SIG-M5 treated with dmso at 0.1 percent for 504 hours (cell line): ENCODE measurements around the gene ARSD.
A peak's percentile ranks its signal among the peaks of the same experiment; 100 is the strongest.
"Not testable (repeated sequence)": the region's sequence is repeated elsewhere in the genome, so short reads cannot be mapped to it uniquely, and the experiment has no call there.

Experiments
- DNase-seq: peaks from one replicate; lab custom pipeline; 2025; ENCODE audit not compliant: unreplicated experiment; lab: John Stamatoyannopoulos, UW

The ARSD gene, protein sequence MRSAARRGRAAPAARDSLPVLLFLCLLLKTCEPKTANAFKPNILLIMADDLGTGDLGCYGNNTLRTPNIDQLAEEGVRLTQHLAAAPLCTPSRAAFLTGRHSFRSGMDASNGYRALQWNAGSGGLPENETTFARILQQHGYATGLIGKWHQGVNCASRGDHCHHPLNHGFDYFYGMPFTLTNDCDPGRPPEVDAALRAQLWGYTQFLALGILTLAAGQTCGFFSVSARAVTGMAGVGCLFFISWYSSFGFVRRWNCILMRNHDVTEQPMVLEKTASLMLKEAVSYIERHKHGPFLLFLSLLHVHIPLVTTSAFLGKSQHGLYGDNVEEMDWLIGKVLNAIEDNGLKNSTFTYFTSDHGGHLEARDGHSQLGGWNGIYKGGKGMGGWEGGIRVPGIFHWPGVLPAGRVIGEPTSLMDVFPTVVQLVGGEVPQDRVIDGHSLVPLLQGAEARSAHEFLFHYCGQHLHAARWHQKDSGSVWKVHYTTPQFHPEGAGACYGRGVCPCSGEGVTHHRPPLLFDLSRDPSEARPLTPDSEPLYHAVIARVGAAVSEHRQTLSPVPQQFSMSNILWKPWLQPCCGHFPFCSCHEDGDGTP

DNA sequence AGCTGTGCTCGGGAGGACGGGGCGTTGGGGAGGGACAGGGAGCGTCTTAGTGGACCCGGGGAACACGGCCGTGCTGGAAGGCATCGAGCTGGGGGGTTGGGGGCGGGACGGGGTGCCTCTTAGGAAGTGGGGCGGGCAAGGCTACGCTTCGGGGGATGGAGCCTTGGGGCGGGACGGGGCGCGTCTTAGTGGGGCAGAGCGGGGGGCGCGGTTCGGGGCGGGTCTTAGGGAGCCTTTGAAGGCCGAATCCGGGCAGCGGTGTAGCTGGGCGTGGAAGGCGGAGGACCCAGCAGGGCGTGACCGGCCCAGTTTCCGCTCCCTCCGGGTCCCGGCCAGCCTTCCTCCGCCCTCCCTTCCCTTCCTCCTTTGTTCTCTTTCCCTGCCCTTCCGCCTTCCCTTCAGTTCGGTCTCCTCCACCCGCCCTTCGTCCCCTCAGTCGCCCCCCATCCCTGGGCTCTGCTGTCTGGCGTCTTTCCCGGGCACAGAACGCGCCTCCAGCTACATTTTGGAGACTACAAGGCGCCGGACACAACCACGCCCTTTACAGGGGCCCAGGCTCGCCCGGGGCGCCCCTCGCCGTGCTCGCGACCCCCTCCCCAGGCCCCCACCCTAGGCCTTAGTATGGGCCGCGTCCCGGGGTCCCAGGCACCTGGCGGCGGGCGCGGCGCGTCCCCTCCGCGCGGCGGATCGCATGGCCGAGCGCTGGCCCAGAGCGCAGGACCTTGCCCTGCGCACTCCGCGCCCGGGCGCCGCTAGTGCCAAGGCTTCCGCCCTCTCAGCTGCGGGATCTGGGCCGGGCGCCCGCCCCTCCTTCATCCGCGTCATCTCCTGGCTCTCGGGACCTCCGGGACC is at the start of gene ARSD:
ARSD (minus strand) TSS at position 757 of the 852 bp plus-strand sequence; CDS start at position 693, 64 bp downstream.
- DNase-seq: peak; percentile 62

DNA sequence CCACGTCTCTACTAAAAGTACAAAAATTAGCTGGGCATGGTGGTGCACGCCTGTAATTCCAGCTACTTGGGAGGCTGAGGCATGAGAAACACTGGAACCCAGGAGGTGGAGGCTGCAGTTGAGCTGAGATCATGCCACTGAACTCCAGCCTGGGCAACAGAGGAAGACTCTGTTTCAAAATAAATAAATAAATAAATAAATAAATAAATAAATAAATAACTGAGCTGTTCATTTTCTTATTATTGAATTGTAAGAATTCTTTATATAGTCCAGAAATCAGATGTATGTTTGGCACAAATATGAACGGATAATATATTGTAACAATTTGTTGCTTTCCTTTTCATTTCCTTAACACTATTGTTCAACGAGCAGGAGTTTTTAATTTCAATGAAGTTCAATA is 49.5 kb upstream of the ARSD start:
- DNase-seq: not testable (repeated sequence)

DNA sequence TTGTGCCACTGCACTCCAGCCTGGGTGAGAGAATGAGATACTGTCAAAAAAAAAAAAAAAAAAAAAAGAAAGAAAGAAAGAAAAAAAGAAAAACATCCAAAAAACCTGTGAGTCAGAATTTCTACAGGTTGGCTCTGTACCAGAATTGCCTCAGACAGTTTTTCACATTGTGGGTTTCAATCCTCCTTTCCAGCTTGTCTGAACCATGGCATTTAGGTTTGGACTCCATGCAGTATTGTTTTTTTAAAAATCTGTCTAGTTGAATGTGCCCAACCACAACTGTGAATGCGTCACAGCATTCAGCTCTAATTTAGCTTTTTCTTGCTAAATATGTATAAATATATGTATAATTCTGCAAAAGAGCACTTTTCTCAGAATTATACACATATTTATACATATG is 45.8 kb upstream of the ARSD start:
- DNase-seq: no peak

DNA sequence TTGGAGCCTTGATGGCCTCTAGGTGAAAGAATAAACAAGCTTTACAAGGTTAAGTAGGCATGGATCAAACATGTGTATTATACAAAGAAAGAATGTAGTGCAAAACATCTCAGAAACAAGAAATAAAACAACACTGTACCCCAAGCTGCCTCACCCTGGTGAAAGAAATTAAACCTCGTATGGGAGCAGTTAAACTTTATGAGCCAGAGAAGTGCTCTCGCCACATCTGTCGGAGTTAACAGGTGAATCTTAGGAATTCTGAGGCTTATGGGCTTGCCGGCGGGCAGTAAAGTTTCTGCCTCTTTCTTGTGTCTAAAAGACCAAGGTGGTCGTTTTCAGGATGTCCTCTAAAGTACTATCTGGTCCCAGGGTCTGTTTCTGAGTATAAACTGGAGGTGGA is 43.3 kb upstream of the ARSD start:
- no peak for DNase-seq

DNA sequence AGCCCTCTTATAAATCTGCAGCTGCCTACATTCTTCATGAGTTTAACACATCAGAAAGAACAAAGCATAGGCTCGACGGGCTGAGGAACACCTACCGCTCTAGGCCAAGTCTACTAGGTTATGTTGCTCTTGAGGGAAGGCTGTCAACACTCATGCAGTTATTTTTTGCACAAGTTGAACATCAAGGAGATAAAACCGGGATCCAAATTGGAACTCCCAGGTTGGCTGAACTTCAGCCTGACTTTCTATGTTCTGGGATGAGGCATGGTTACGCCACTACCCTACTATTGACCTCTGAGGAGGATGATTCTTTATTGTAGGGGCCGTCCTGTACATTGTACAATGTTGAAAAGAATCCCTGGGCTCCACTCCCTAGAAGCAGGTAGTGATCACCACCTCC is 39.9 kb upstream of the ARSD start:
- no peak for DNase-seq

DNA sequence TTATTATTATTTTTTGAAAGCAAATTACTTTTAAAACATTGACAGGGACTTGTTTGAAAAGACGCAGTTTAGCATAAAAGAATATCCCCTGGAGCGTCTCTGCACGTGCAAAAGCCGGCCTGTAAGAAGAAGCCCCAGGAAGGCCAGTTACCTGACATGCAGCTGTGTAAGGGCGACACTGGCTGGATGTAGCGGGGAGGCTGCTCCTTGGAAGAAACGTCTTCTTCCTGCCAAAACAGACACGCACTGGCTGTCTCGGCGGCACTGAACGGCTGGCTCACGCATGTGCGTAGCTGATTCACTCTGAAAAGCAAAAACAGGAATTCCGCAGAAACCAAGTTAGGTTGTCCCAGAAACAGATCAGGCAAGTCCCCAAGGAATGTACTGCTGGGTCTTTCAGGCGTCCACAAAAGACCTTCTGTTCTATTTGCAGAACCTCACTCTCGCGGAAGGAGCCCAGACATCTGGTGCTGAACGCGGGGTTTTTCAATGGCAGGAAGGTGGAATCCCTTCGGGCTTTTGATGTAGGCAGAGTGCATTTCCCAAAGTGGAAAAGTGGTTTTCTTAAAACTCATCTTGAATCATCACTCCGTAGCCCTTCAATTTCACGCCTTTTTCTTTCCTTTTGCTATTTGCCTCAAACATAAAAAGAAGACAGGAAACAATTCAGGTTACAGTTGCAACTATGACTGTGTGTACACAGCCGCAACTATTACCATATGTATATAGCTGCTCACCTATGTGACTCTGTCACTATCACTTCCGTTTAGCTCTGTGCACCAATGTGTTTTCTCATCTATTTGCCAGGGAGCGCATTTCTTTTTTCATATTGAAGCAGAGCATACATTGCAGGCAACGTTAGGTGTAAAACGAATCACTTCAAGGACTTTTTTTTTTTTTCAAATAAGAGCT is 39.1 kb upstream of the ARSD start:
- DNase-seq: no peak

DNA sequence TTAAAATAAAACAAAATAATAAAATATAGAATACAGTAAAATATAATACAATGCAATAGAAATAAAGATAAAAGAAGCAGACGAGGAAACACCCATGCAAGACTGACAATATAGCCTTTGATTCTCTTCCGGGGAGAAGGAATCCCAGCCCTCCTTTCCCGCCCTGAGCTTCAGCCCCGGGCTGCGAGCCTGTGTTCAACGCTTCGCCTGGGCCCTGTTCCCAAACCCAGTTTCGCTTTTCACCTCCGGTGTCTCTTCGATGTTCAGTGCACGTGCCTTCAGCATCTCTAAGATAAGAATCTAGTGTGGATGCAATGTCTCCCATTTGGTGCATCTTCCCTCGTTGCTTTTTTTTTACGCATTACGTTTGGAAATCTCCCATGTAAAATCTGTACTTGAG is 38.4 kb upstream of the ARSD start:
- DNase-seq: no peak

DNA sequence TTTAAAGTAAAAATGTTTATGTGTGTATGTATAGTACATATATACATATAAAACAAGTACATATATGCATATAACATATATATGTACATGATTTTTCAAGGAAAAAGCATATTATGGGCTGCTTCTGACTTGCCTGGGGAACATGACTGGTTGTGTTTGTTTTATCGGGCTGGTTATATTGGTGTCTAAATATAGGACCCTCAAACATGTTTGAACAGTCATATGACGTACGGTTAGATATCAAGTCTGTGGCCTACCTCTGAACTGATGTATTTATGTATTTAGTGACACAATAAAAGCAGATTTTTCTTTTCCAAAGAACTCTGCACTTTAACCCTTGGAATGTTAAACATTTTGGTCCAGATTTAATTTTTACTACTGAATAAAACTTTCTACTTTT is 37.9 kb upstream of the ARSD start:
- no peak for DNase-seq

DNA sequence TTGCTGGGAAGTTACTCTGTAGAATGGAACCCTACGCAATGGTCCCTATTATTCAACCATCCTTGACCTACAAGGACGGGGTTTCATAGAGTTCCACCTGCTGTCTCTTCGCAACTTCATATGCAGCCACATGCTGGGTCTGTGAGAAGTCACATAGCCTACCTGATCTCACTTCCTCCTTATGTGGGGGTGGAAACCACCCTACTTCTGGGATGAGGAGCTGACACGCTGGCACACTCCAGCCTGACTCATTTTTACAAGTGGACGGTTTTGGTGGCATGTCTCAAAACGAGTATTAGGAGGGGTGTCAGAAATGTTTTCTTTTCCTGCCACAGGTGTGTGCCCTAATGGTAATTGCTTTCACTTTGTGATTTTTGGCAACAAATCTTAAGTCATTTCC is 36.8 kb upstream of the ARSD start:
- no peak for DNase-seq

DNA sequence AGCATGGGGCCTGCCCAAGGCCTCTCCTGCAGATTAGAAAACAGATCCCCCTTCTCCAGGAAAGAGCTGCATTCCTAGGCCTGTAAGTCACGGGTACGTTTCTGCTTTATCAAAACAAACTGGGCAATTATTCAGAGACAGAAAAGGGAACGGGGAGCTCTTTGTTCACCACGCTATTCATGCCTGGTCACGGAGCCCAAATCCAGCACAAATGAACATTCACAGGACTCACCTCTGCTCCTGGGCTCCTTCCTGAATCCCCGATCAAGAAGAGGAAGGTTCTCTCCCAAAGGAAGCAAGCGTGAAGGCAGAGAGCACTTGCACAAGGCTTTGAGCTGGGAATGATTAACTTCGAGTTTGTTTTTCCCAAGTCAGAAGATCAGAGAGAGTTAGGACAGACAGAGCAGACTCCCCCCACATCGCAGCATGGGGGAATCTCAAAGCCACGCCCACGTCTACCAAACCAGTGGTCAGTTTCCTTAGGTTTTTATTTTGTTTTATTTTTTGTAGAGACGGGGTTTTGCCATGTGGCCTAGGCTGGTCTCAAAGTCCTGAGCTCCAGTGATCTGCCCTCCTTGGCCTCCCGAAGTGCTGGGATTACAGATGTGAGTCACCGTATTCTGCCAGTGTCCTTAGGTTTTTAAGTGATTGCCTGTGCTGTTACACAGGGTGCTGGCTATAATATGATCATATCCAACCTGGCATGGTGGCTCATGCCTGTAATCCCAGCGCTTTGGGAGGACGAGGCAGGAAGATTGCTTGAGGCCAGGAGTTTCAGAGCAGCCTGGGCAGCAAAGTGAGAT is 35.1 kb upstream of the ARSD start:
- DNase-seq: not testable (repeated sequence)

DNA sequence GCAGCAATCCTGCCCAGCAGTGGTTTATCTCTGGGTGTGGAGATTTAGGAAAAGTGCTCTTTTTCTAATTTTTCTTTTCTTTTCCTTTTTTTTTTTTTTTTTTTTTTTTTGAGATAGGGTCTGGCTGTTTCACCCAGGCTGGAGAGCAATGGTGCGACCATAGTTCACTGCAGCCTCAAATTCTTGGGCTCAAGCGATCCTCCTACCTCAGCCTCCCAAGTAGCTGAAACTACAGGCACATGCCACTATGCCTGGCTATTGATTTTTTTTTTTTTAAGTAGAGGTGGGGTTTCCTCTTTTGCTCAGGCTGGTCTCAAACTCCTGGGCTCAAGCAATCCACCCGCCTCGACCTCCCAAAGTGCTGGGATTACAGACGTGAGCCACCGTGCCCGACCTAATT is 34.3 kb upstream of the ARSD start:
- not testable (repeated sequence) for DNase-seq

DNA sequence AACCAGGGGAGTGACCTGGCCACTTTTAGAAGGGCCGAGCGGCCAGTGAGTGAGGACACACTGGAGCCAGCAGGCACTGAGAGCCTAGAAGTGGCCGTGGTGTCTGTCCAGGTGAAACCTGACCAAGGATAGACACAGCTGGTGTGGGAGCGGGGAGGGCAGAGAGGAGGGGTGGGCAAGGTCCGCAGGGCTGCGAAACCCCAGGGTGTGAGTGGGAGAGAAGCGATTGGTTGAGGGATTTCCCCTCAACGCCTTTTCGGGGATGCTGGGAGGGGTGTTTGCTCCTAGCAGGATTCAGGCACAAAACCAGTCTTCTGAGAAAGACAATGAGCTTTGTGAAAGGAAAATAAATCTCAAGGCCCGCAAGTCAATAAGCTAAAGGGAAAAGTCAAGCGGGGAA is 33.2 kb upstream of the ARSD start:
- DNase-seq: no peak

DNA sequence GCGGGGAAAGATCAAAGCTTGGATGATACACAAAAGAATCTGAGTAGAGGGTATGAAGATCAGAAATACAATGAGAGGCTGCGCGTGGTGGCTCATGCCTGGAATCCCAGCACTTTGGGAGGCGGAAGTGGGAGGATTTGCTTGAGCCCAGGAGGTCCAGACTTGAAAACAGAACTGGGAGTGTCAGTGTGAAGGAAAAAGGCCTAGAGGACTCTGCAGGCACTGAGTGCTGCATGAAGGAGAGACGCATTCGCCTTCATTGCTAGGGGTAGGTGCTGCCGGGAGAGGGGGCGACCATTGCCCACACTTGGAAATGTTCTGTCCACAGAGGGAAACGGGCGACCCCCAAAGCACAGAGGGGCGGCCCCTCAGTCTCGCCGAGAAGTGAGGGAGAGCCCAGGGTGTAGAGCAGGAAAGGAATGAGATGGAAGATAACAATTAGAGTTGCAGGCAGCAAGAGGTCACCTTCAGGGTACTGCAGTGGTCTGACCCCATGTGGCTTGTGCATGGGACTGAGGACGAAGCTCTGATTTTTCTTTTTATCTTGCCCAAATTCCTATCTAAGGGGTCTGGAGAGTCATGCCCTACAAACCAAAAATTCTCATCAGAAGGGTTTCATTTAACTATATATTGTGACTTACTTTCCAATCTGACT is 31.8 kb upstream of the ARSD start:
- DNase-seq: no peak

DNA sequence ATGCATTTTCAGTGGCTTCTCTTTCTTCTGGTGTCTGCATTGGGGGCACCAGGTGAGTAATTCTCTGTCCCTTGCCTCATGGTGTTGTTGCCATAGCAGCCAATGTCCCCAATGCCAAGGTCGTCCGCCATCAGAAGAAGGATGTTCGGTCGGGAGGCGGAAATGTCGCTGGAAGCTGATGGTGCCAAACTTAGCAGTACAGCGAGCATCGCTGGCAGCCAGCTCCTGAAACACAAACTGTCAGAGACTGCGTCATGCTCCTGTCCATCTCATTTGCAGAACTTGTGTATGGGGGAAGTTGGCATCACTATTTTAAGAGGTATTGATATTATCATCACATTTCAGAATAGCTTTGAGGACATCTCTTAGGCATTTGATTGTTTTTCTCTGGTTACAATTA is 29.1 kb upstream of the ARSD start:
- no peak for DNase-seq

DNA sequence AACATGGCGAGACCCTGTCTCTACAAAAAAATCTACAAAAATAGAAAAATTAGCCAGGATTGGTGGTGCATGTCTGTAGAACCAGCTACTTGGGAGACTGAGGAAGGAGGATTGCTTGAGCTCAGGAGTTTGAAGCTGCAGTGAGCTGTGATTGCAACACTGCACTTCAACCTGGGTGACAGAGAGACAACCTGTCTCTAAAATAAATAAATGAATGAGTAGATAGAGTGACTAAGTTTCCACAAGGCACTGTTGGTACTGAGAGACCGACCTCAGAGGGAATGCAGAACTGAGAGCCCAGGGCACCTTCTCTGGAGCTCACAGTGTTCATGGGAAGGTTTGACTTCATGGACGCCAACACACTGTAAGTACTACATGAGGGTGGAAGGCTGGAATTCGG is 26.7 kb upstream of the ARSD start:
- DNase-seq: no peak

DNA sequence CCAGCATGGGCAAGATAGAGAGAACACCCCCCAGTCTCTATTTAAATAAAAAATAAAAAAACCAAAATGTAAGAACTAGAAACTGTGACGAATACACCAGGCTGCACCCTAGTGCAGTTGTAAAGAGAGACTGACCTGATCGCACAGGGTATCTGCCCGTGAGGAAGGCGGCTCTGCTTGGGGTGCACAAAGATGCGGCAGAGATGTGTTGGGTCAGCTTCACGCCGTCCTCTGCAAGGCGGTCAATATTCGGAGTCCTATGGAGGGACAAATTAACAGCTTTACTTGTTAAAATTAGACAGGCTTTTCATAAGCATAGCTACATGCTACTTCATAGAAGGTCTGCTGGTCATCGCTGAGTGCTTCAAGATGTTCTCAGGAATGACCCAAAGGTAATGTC is 26.1 kb upstream of the ARSD start:
- no peak for DNase-seq

DNA sequence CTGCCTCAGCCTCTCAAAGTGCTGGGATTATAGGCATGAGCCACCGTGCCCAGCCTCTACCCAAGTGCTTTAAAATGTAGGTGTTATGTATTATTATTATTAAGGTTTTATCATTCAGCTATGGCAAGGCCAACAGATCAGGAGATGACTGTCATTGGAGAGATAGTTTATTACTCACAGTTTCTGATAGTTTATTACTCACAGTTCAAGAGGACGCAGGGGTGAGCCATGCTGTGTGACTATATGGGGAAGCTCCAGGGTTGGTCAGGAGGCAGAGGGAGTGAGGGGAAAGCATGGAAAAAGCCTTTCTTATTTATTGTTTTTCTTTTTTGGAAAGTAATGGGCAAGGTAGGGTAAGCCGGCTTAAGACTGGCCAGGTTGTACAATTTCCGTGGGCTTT is 25.4 kb upstream of the ARSD start:
- DNase-seq: no peak

DNA sequence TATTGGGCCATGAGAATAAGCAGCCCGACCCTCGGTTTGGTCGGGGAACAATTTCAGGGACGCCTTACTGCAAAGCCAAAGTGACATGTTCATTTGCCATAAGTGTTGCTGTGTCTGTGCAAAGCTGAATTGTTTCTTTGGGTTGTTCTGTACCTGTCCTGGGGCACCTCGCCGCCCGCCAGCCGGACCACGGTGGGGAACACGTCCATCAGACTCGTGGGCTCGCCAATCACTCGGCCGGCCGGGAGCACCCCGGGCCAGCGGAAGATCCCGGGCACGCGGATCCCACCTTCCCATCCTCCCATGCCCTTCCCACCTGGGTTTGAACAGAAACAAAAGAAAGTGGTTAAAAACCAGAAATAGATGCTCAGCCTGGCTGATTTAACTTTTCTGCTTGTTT is 8.8 kb upstream of the ARSD start:
- not testable (repeated sequence) for DNase-seq
